Caco-2 (cell line): ENCODE results near the gene RABGAP1L. TPM values are rescaled to one million over a fixed set of nuclear protein-coding genes. Genes with fewer than 3 reads are reported as not detected.

Experiments
- BruUV-seq: library from RNA; stranded (reverse); fragments of 400-500 nt; replicated peaks from 2 replicates; lab custom pipeline; 2021; lab: Mats Ljungman, UMichigan
- CTCF ChIA-PET: fragments of 300-600 bp; sonication (Branson Sonifier 250); formaldehyde crosslinking; loops from one replicate; lab custom pipeline; 2022; ENCODE audit warnings: antibody characterized with exemption; lab: Charles Lee
- POLR2A ChIA-PET: fragments of 300-600 bp; sonication (Branson Sonifier 250); formaldehyde crosslinking; loops from one replicate; lab custom pipeline; 2022; ENCODE audit warnings: antibody characterized with exemption; lab: Charles Lee
- DNase-seq, 2 experiments: peaks; one replicate each; pipeline versions ENCODE4 v3.0.0 to v3.0.0-alpha.2; 2020 to 2022
- H3K27me3 ChIP-seq: replicated peaks from 2 replicates; pipeline ENCODE4 v1.6.0; 2011; ENCODE audit warnings: low read length; ENCODE audit not compliant: control insufficient read depth, insufficient read depth
- H3K36me3 ChIP-seq: 2 replicates; pipeline ENCODE4 v1.5.1; 2011; ENCODE audit warnings: low read length; ENCODE audit not compliant: control insufficient read depth, insufficient read depth
- H3K4me1 ChIP-seq: fragments of 250-450 bp; sonication (Bioruptor Pico); 2 replicates; pipeline ENCODE4 v1.5.1; 2020; ENCODE audit warnings: mild to moderate bottlenecking
- H3K4me3 ChIP-seq: 2 replicates; pipeline ENCODE4 v1.5.1; 2011; ENCODE audit warnings: low read depth, mild to moderate bottlenecking, control low read depth, low read length
- H3K9me3 ChIP-seq: fragments of 250-450 bp; sonication (Bioruptor Pico); 2 replicates; pipeline ENCODE4 v1.5.1; 2020; ENCODE audit warnings: mild to moderate bottlenecking, moderate library complexity
- H3K27ac Mint-ChIP-seq: one replicate; pipeline ENCODE4 v1.8.0; 2022; ENCODE audit warnings: mixed read lengths; ENCODE audit not compliant: unreplicated experiment
- H3K27me3 Mint-ChIP-seq: one replicate; pipeline ENCODE4 v1.8.0; 2022; ENCODE audit warnings: mixed read lengths; ENCODE audit not compliant: insufficient read depth, unreplicated experiment
- H3K36me3 Mint-ChIP-seq: one replicate; pipeline ENCODE4 v1.8.0; 2022; ENCODE audit warnings: mild to moderate bottlenecking, mixed read lengths; ENCODE audit not compliant: insufficient read depth, unreplicated experiment
- H3K4me1 Mint-ChIP-seq: one replicate; pipeline ENCODE4 v1.8.0; 2022; ENCODE audit warnings: low read depth, mixed read lengths; ENCODE audit not compliant: unreplicated experiment
- H3K4me3 Mint-ChIP-seq: one replicate; pipeline ENCODE4 v1.8.0; 2022; ENCODE audit warnings: mild to moderate bottlenecking, moderate library complexity, mixed read lengths; ENCODE audit not compliant: unreplicated experiment
- H3K9me3 Mint-ChIP-seq: one replicate; pipeline ENCODE4 v1.8.0; 2022; ENCODE audit warnings: mixed read lengths; ENCODE audit not compliant: unreplicated experiment
- intact Hi-C: fragments of 100-400 bp; cut with micrococcal nuclease; formaldehyde crosslinking; loops from one replicate; pipeline ENCODE4 v1.10.0; 2022; ENCODE audit not compliant: unreplicated experiment
- total RNA-seq: library from RNA; stranded (reverse); gene quantifications from 2 replicates; pipeline ENCODE4 v1.2.3, GENCODE V29; 2022
- TF ChIP-seq, protein P1 (sequence below), 2 experiments: fragments of 200-600 bp in 1 of 2; IDR thresholded peaks; 1 replicate in 1 of 2; 2 replicates in 1 of 2; pipeline versions ENCODE4 v1.5.1 to v1.8.0; 2011 to 2022; ENCODE audit warnings: antibody characterized with exemption in 1 of 2, control low read depth in 1 of 2, inconsistent platforms in 1 of 2, low read depth in 1 of 2, low read length in 1 of 2, mild to moderate bottlenecking in 1 of 2, moderate library complexity in 1 of 2; ENCODE audit not compliant: insufficient read depth in 1 of 2, severe bottlenecking in 1 of 2, unreplicated experiment in 1 of 2

Gene RABGAP1L
- total RNA-seq, 1 experiment from 2014 or later, result 20.3 TPM

DNA sequence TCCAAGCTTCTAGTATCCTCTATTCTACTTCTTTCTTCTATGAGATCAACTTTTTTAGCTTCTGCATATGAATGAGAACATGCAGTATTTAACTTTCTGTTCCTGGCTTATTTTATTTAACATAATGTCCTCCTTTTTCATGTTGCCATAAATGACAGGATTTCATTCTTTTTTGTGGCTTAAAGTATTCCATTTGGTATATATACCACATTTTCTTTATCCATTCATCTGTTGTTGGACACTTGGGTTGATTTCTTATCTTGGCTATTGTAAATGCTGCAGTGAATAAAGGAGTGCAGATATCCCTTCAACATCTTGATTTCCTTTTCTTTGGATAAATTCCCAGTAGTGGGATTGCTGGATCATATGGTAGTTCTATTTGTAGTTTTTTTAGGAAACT, 498.1 kb downstream of the RABGAP1L start:
- TF ChIP-seq, protein P1, sequence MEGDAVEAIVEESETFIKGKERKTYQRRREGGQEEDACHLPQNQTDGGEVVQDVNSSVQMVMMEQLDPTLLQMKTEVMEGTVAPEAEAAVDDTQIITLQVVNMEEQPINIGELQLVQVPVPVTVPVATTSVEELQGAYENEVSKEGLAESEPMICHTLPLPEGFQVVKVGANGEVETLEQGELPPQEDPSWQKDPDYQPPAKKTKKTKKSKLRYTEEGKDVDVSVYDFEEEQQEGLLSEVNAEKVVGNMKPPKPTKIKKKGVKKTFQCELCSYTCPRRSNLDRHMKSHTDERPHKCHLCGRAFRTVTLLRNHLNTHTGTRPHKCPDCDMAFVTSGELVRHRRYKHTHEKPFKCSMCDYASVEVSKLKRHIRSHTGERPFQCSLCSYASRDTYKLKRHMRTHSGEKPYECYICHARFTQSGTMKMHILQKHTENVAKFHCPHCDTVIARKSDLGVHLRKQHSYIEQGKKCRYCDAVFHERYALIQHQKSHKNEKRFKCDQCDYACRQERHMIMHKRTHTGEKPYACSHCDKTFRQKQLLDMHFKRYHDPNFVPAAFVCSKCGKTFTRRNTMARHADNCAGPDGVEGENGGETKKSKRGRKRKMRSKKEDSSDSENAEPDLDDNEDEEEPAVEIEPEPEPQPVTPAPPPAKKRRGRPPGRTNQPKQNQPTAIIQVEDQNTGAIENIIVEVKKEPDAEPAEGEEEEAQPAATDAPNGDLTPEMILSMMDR (IDR thresholded peaks at IDR 0.05; ENCODE audit: insufficient read depth in 1 of 2, low read depth in 1 of 2, low read length in 1 of 2, severe bottlenecking in 1 of 2, unreplicated experiment in 1 of 2), result no peak
- BruUV-seq, result no TSS peak
- H3K9me3 Mint-ChIP-seq, result peaks cover 10% of the 10 kb centered on the region
- Histone ChIP-seq H3K4me1 (no peaks in the 10 kb centered on the region), H3K36me3 (no peaks in the 10 kb centered on the region), H3K27me3 (no peaks in the 10 kb centered on the region), H3K9me3 (no peaks in the 10 kb centered on the region), H3K4me3 (no peak overlapping the region)
- CTCF ChIA-PET, result no interaction called here
- intact Hi-C loops, result no loop called here
- no peaks in the 10 kb centered on the region for H3K36me3 Mint-ChIP-seq
- no peaks in the 10 kb centered on the region for H3K4me1 Mint-ChIP-seq
- no peak overlapping the region for H3K4me3 Mint-ChIP-seq
- no peaks in the 10 kb centered on the region for H3K27me3 Mint-ChIP-seq
- POLR2A ChIA-PET, result no interaction called here
- DNase-seq, result no peak
- H3K27ac Mint-ChIP-seq, result no peak overlapping the region

DNA sequence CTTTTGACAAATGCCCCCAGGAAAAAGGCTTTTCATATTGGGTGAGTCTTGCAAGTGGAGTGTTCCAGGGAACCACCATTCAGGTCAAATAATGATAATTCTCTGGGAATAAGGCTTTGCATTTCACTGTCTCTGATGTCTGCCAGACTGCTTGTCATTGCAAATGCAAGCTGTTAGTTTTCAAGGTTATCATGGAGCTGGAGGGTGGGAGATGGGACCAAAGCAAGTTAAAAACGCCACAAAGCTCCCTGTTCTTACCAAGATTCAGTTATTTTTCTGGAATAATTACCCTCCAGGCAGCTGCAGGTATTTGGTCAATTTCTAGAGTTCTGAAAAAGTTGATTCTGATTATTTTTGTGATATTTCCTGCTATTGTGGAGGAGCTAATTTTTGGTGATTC, 498.6 kb downstream of the RABGAP1L start:
- TF ChIP-seq, protein P1 (IDR thresholded peaks at IDR 0.05; ENCODE audit: insufficient read depth in 1 of 2, low read depth in 1 of 2, low read length in 1 of 2, severe bottlenecking in 1 of 2, unreplicated experiment in 1 of 2), result no peak
- no peaks in the 10 kb centered on the region for H3K36me3 Mint-ChIP-seq
- CTCF ChIA-PET, result no interaction called here

DNA sequence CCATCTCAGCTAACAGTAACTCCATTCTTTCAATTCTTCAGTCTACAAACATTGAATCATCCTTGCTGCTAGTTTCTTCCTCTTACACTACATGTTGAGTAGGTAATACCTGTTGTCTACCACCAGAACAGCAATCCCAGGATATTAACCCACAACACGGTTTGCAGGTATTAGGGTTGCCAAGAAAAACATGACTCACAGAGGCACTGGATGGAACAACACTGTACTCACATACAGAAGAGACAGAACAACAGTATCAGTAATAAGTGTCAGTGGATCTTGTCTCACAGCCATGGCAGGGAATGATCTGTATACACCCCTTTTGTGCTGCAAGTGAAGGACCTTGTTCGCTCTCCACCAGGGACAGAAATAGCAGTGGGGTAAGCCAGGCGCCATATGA, 500.5 kb downstream of the RABGAP1L start:
- TF ChIP-seq, protein P1 (IDR thresholded peaks at IDR 0.05; ENCODE audit: insufficient read depth in 1 of 2, low read depth in 1 of 2, low read length in 1 of 2, severe bottlenecking in 1 of 2, unreplicated experiment in 1 of 2), result no peak
- H3K4me1 Mint-ChIP-seq, result no peaks in the 10 kb centered on the region
- peaks cover 10% of the 10 kb centered on the region for H3K9me3 Mint-ChIP-seq
- H3K27me3 Mint-ChIP-seq, result no peaks in the 10 kb centered on the region
- H3K4me3 Mint-ChIP-seq, result no peak overlapping the region
- no peaks in the 10 kb centered on the region for H3K9me3 ChIP-seq
- H3K36me3 Mint-ChIP-seq, result no peaks in the 10 kb centered on the region
- H3K27ac Mint-ChIP-seq, result no peak overlapping the region
- BruUV-seq, result no TSS peak
- DNase-seq, result no peak
- H3K4me3 ChIP-seq, result no peak overlapping the region
- no peaks in the 10 kb centered on the region for H3K27me3 ChIP-seq
- no peaks in the 10 kb centered on the region for H3K4me1 ChIP-seq
- CTCF ChIA-PET, result no interaction called here
- POLR2A ChIA-PET, result no interaction called here
- no peaks in the 10 kb centered on the region for H3K36me3 ChIP-seq
- intact Hi-C loops, result no loop called here

More for the DNA sequence above, 498.6 kb downstream of the RABGAP1L start:
- POLR2A ChIA-PET, result no interaction called here
- intact Hi-C loops, result no loop called here
- peaks cover 10% of the 10 kb centered on the region for H3K9me3 Mint-ChIP-seq
- no peak for DNase-seq
- H3K36me3 ChIP-seq, result no peaks in the 10 kb centered on the region
- H3K27me3 Mint-ChIP-seq, result no peaks in the 10 kb centered on the region
- no TSS peak for BruUV-seq
- H3K4me1 Mint-ChIP-seq, result no peaks in the 10 kb centered on the region
- H3K27me3 ChIP-seq, result no peaks in the 10 kb centered on the region
- H3K27ac Mint-ChIP-seq, result no peak overlapping the region
- H3K4me3 Mint-ChIP-seq, result no peak overlapping the region
- no peaks in the 10 kb centered on the region for H3K9me3 ChIP-seq
- no peak overlapping the region for H3K4me3 ChIP-seq
- H3K4me1 ChIP-seq, result no peaks in the 10 kb centered on the region
